NCI-H460 (cell line): ENCODE data around the gene ADAD2. TPM values are rescaled to one million over a fixed set of nuclear protein-coding genes. Genes with fewer than 3 reads are reported as not detected.

ENCODE experiments used
- DNase-seq: peaks from one replicate; pipeline ENCODE4 v3.0.0-alpha.2; 2016; ENCODE audit warnings: low read depth; ENCODE audit errors: extremely low read depth
- total RNA-seq: library from RNA; depleted of rRNA; stranded (reverse); fragments of >200 nt; shearing (Covaris generic); gene quantifications from 2 replicates; pipeline ENCODE4 v1.2.3, GENCODE V29; 2014

The ADAD2 gene
- total RNA-seq, 1 experiment from 2014 or later: not detected

DNA sequence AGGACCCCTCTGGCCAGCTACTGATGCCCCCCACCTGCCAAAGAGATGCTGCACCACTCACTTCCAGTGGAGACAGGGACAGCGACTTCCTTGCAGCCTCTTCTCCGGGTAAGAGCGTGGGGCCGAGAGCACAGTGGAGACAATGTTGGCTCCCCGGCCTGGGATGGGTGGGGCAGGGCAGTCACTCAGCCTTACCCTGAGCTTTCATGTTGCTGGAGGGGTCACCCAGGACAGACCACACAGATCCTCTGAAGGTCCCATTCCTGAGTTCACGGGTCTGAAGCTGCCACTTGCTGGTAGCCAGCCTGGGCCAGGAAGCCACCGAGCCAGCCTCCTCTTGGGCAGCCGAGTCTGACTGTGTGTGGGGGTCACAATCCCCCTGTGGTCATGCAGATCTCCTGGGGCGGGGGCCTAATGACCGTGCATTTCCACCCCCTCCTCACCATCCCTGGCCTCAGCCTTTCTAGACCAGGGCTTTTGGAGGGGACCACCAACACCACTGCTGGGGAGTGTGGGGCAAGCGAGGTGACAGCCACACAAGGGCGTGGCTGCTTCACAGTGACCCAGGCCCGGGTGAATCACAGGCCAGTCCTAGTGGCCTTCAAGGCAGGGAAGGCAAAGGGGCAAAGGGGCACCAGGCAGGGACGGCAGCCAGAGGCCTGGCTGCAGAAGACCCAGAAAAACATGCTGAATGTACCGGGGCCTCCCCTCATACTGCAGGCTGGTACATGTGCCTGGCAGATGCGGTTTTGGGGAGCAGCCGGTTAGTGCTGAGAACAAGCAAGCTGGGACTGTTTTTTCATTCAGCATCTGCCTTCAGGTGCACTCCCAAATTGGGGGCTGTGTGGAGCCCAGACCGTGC lies 14.5 kb upstream of the ADAD2 start:
- DNase-seq: no peak

DNA sequence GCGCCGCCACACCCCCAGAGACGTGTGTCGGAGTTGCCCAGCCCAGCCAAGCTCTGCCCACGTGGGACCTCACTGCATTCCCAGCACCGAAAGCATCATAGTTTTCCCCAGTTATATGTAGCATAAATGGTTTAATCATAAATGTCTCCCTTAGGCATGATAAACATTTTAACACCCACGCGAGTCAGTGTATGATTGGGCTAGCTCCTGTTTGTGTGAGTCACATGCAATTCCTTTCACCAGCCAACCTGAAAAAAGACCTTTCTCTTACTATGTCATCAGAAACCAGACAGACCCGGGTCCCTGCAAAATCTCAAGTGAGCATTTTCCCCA lies 13.2 kb upstream of the ADAD2 start:
- no peak for DNase-seq

DNA sequence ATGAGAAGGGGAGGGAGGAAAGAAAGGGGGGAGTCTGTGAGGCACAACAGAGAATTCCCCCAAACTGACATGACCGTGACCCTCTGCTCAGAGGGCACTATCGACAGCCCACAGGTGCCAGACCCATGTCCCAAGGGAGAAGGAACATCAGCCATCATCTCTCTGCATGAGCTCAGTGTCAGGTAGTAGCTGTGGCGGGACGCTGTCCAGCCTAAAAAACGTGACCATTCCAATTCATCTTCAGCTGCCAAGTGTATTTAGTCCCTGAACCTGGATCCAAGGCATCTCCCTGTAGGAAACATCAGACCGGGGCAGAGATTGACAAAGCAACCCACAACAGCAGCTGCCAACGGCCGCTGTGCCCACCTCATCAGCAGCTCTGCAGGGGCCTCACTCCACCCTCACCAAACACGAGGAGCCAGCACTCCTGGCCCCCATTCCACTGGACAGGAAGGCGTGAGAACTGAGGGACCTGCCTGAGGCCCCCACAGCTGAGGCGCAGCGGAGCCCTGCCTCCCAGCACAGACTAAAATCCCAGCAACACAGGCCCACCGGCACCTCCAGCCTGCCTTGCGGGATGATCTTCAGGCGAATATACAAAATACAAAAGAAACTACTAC lies 12.7 kb upstream of the ADAD2 start:
- no peak for DNase-seq

DNA sequence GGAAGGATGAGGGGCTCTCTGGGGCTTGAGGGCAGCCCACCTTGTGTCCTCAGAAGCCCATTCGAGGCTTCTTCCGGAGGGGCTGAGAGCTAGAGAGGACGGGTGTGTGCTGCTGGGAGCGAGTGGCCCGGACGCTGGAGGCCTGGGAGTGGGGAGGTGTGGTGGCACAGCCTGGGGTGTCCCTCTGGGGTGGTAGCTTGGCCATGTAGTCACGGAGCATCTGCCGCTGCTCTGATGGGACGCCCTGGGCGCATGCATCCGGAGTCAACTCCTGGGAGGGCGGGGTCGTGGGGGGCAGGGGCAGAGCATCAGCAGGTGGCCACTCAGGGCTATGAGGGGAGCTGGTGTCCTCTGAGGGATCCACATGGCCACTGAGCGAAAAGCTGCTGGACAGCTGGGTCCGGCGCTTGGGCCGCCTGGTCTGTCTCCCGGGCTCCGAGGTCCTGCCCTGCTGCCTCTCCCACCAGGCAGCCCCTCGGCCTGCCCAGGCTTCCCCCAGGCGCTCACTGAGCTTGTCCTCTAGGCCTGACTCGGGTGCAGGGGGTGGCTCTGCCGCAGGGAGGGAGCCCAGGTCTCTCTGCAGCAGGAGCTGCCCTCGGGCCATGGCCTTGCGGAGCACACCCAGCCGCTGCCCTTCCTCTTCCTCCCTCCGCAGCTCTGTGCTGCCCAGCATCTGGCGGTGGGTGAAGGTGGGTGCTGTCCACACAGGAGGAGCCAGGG lies 11.9 kb upstream of the ADAD2 start:
- no peak for DNase-seq

DNA sequence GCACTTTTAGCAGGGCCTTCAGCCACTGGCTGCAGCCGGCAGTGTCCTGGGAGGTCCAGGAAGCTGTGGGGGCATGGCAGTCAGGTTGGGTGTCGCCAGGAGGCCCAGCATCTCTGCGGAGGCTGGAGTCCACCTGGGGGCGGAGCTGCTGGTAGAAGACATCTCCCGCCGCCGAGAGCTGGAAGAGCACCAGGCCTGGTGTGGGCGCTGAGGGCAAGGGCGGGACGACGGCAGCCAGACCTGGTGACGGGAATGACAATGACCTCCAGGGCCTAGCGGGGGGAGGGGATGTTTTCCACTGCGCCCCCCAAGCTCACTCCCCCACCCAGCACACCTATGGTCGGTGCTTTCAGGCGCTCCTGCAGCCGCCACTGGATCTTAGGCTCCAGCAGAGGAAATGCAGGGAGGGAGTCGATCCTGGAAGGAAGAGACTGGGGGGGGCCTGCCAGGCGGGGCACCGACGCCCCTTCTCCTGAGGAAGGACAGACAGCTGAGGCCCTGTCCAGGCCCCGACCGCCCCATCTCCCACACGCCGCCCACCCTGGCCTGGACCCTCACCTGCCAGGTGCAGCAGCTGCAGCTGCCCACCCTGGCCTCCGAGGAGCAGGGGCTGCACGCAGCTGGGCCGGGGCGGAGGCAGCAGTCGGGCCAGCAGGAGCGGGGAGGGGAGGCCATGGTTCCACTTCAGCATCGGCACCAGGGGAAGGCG lies 11.2 kb upstream of the ADAD2 start:
- no peak for DNase-seq

DNA sequence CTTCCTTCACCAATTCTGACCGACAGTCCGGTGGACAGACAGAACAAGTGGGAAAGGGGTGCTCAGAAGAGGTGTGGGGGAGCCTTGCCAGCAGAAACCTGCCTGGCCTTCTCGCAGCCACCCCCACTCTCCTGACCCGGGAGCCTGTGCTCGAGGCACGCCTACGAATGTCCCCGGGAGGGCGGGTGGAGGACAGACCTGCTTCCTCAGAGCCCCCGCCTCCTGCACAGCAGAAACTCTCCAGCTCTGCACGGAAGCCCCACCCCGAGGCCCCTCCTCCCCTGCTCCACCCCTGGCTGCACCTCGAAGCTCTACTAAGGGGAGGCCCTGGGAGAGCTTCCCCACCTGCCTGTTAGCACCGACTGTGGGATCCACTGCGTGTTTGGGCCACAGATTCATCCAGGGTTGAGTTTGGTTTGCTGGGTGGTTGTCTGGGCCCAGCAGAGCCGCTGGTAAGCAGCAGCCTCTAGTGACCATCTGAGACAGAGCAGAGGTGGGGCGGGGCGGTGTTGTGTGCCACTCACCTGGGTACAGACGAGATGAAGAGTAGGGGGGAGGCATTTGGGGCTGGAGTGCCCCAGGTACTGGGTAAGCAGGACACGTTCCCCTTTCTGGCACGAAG lies 10.3 kb upstream of the ADAD2 start:
- no peak for DNase-seq

DNA sequence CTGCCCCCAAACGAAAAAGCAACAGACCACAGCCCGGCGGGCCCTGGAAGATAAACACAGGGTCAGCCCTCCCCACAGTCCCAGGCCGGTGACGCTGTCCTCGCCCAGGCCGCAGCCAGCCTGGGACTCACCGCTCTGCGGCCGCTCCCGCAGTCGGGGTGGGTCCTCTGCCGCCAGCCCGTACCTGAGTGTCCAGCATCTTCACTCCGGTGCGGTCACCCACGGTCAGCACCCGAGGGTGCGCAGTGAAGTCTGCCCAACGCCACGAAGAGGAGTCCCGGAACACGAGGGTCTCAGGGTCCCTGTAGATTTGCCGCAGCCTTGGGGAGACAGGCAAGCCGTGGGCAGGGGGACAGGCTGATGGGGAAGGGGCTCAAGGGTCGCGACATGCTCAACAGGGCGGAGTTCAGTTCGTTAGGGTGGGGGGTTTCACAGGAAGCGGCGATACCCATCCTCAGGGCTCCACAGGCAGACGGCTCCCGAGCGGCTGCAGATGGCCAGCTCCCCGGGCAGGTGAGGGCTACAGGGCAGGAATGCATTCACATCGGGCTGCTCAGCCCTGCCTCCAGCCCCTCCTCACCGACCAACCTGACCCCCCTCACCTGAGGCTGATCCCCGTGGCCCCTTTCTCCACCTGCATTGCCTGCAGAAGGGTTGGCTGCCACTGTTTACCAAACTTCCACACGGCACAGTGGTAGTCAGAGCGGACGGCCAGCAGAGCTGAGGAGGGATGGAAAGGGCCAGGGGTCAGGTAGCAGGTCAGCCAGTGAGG lies 9.6 kb upstream of the ADAD2 start:
- no peak for DNase-seq

DNA sequence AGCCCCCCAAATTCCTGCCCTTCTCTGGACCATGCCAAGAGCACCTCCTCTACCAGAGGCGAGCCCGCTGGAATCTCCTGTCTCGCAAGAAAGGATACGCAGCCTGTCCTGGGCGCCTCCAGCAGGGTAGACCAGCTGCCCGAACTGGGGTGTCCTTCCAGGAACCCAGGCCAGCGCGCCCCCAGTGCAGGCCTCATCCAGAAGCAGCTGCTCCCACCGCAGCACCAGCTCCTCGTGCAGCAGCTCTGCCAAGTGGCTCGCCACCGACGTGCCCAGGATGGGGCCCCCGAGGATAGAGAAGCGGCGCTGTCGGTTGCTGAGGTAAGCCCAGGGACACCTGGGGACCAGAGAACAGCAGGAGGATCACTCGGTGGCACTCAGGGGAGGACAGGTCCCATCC lies 8.9 kb upstream of the ADAD2 start:
- DNase-seq: no peak

DNA sequence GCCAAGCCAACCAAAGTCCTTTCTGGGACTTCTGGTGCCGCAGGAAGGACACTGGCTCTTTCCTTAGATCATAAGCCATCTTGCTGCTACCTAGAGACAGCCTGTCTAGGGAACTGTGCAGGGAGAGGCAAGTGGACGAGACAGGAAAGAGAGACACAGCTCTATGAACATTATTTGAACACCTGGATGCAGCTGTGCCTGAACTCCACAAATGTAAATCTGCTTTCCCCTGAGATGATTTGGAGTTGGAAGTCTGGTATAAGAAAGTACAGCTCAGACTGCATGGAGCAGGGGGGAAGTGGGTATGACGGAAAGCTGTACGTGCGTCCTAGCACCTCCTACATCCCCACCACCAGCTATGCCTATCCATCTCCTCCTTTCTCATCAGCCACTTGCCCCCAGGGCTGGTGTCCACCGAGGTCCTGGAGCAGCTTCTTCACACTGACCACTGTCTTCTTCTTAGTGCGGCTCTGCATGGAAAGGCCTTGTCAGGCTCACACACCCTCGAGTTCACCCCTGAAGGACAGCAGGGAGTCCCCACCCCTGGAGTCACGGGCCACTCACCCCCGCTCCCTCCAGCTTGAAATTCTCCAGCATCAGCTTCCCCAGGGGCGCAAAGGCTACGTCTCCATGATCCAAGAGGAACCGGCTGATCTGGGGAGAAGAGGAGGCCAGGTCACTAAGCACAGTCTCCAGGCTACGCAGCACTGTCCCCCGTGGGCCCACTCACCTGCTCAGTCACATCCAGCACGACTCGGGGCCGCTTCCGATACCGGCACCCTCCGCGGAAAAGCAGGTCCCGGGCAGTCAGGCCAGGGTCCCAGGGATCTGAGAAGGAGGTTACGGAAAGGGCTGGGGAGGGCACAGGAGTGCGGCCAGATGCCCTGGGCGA lies 8.0 kb upstream of the ADAD2 start:
- no peak for DNase-seq

DNA sequence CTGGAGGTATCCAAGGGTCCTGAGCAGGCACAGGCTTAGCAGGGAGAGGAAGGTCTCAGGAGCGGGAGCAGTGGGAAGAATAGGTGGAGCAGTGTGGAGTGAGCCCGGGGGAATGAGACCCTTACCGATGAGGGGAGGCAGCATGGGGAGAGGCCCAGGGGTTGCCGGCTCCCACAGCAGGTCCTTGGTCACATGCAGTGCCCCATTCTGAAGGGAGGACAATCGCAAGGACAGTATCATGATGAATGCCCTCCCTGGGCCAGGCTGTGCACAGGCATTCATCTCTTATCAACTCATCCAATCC lies 7.4 kb upstream of the ADAD2 start:
- DNase-seq: no peak

DNA sequence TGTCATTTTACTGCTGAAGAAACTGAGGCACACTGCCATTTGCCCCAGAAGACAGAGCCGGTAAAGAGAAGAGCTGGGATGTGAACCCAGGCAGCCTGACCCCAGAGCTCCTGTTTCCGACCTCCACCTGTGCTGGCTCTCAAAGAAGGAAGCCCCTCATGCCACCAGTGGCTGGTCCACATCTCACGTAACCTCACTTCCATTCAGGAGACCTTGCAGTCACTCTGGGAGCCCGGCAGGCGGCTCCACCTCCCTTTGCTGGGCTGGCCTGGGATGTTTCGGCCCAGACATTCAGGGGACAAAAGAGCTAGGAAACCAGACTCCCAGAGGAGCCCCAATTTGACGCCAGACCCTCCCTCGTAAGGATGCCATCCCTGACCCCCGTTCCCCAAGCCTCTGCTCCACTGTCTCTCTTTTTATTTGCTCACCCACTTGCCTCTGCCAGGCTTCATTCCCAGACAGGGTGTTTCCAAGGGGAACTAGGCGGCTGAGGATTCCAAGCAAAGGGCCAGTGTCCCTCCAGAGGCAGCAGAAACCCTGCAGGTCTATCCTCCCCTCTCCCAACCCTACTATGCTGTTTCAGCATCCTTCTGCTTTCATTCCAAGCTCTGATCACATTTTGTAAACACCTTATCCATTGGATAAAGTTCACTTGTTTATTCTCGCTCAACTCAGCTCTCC lies 6.9 kb upstream of the ADAD2 start:
- no peak for DNase-seq

DNA sequence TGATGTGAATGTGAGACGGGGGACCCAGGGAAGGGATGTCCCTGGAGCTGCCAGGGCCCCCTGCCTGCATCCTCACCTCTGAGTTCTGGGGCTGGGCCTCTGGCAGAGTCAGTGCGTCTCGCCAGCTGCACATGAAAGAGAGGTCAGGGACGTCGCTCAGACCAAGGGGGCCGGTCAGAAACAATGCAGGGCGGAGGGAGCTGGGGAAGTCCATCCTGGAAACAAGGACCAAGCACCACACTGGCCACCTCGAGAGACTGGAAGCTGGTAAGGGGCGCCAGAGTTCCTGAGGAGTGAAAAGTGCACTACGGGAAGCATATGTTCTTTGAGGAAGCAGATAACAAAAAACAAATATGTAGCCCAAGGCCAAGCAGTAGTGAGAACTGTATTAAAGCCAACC lies 6.2 kb upstream of the ADAD2 start:
- DNase-seq: no peak

DNA sequence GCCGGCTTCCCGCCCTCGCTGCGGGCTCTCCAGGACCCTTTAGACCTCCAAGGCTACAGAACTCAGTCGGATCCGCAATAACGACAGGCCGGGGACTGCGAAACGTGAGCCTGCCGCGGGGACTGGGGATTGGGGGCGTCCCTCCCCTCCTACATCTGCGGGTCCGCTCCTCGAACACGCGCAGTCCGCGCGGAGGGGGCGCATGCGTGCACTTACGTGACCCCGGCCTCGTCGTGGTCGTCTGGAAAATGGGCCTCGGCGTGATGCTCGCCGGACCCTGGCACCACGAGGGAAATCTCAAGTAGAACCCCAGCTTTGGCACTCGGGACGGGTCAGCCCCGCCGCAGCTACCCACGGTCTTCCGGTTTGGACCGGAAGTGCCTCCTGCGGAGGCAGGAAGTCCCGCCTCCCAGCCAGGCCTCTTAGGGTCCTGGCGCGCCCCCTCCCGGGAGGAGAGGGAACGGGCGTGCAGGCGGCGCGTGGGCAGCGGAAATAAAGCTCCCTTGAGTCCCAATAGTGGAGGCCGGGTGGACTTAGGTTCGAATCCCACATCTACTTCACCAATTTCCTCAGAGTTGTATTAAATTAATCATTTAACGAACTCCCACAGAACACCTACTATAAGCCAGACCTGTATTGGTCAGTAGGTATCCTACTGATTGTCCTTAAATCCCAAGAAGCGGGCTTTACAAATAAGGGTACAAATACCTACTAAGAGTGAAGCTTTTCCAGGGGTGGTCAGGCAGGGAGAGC lies 4.1 kb upstream of the ADAD2 start, which contains the start of gene TAF1C:
TAF1C (minus strand) TSS at position 373 of the 753 bp plus-strand sequence. CDS start 2,069 bp downstream, outside the sequence.
- peak; percentile 87 for DNase-seq

DNA sequence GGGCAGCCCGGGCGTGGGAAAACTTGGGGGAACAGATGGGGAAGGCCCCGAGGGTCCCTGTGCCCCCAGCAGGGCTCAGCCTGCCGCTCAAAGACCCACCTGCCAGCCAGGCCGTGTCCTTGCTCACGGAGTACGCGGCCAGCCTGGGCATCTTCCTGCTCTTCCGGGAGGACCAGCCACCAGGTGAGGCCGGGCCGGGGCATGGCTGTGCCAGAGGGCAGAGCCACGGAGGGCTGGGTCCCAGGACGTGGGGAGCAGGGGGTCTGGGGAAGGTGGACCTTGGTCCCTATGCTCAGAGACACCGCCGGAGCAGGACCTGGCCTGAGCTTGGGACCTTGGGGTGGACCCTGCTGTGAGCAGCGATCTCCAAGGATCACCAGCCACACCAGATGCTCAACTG lies 509 bp downstream of the ADAD2 start:
- no peak for DNase-seq

DNA sequence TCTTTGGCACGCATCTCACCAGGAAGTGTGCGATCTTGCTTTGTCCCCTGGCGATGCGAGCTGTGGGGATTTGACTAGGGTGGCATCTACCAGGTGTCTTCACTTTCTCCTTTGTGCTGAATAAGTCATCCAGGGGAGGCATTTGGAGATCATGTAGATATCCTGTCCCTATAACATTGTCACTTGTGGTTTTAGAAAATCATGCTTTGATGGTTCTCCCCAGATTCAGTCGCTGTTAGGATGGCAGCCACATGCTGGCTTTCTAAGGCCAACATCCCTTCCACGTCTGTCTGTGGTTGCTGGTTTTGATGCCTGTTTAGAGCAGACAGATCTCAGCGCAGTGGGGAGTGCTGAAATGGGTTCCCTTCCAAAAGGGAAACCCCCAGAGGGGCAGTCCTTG lies 2.5 kb downstream of the ADAD2 start:
- no peak for DNase-seq

DNA sequence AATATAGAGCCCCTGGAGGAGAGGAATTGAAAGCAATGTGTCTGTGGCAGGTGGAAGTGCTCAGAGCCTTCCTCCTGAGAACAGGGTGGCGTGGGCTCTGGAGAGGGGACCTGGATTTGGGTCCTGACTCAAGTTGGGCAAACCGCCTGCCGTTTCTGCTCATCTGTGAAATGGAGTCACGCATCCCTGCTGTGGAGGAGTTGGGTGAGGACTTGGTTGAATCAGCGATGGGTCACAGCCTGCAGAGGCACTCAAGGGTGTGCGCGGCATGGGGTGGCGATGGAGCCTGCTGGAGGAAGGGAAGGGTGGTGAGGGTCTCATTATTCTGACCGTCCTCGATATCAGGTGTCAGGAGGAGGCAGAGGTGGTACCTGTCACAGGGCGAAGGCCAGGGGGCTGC lies 3.1 kb downstream of the ADAD2 start:
- DNase-seq: no peak

DNA sequence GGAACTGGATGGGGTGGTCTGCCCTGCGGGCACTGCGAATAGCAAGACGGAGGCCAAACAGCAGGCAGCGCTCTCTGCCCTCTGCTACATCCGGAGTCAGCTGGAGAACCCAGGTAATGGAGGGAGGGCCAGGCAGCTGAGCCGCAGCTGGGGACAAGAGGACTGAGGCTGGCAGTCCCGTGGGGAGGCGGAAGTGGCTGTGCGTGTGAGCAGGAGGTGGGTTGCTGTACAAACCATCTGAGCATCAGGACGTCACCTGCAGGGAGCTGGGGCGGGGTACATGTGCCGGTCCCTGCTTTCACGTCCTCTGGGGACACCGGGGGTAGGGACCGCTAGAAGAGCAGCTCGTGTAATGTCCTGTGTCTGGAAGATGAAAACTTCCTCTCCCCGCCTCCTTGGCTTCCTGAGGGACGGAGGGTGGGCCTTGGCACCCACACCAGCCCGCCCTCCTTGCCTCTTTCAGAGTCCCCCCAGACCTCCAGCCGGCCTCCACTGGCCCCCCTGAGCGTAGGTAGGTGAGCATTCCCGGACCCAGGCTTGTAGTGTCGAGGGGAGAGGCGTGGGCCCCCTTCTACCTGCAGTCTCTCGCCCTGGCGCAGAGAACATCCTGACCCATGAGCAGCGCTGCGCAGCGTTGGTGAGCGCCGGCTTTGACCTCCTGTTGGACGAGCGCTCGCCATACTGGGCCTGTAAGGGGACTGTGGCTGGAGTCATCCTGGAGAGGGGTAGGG lies 3.7 kb downstream of the ADAD2 start:
- no peak for DNase-seq
